GM19023 (cell line): ENCODE results near the gene GREM1.

Source experiments
- ATAC-seq: cut with Tn5 transposase; IDR thresholded peaks from one replicate; pipeline ENCODE4 v1.9.1; 2021; ENCODE audit warnings: mild to moderate bottlenecking, moderate library complexity; ENCODE audit not compliant: unreplicated experiment

Gene GREM1

DNA sequence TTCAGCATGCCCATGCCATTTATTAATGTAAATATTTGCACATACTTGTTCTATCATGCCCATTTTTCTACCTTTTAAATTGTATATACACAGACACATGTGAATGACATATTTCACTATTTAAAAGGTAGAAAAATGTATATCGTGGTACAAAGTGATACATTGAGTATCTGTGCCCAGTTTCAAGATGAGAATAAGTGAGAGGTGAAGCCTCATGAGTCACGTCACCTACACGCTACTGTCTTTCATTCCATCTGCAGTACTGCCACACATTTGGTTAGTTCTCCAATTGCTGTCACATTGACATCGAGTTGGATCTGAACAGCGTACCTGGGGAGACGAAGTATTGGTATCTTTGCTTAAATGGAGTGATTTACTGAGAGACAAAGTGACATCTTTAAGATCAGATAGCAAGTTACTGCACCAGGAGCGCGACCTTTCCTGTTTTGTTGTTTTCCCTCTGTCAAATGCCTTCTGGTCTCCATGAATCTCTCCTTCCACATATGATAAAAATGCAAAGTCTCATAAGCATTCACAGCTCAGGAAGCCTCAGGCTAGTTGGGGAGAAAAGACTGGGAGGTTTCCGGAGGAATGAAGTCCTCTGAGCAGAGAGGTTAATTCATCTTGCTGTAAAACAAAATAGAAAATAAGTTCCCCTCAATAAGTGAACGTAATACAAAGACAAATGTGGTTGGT is 12.0 kb downstream of the GREM1 start:
- ATAC-seq: no peak

DNA sequence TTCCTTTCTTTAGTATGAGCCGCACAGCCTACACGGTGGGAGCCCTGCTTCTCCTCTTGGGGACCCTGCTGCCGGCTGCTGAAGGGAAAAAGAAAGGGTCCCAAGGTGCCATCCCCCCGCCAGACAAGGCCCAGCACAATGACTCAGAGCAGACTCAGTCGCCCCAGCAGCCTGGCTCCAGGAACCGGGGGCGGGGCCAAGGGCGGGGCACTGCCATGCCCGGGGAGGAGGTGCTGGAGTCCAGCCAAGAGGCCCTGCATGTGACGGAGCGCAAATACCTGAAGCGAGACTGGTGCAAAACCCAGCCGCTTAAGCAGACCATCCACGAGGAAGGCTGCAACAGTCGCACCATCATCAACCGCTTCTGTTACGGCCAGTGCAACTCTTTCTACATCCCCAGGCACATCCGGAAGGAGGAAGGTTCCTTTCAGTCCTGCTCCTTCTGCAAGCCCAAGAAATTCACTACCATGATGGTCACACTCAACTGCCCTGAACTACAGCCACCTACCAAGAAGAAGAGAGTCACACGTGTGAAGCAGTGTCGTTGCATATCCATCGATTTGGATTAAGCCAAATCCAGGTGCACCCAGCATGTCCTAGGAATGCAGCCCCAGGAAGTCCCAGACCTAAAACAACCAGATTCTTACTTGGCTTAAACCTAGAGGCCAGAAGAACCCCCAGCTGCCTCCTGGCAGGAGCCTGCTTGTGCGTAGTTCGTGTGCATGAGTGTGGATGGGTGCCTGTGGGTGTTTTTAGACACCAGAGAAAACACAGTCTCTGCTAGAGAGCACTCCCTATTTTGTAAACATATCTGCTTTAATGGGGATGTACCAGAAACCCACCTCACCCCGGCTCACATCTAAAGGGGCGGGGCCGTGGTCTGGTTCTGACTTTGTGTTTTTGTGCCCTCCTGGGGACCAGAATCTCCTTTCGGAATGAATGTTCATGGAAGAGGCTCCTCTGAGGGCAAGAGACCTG is 13.2 kb downstream of the GREM1 start:
- ATAC-seq: no peak

GRCh38 chr15:32732574-32733157 is 14.9 kb downstream of the GREM1 start:
- no peak for ATAC-seq

DNA sequence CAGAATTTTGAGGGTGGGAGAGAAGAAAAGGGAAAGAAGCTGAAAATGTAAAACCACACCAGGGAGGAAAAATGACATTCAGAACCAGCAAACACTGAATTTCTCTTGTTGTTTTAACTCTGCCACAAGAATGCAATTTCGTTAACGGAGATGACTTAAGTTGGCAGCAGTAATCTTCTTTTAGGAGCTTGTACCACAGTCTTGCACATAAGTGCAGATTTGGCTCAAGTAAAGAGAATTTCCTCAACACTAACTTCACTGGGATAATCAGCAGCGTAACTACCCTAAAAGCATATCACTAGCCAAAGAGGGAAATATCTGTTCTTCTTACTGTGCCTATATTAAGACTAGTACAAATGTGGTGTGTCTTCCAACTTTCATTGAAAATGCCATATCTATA is 15.5 kb downstream of the GREM1 start:
- ATAC-seq: no peak

GRCh38 chr15:32735989-32736700 is 18.3 kb downstream of the GREM1 start:
- ATAC-seq: no peak

DNA sequence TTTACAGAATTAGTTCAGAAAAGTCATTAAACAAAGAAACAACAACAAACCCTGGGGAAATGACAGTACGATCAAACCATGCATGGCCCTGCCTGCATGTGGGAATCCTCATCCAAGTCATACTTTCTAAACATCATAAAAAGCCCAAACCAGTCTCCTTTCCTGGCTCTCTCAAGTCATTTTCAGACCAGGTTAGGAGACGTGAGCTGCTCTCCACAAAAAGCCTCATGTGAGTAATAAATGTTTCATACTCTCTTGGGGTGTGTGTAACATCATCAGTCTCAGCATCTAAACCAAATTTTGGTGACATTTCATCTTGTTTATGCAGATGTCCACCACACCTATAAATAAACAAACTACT is 18.9 kb downstream of the GREM1 start:
- no peak for ATAC-seq

GRCh38 chr15:32737304-32737703 is 19.5 kb downstream of the GREM1 start:
- no peak for ATAC-seq

GRCh38 chr15:32738666-32739065 is 20.9 kb downstream of the GREM1 start:
- no peak for ATAC-seq

DNA sequence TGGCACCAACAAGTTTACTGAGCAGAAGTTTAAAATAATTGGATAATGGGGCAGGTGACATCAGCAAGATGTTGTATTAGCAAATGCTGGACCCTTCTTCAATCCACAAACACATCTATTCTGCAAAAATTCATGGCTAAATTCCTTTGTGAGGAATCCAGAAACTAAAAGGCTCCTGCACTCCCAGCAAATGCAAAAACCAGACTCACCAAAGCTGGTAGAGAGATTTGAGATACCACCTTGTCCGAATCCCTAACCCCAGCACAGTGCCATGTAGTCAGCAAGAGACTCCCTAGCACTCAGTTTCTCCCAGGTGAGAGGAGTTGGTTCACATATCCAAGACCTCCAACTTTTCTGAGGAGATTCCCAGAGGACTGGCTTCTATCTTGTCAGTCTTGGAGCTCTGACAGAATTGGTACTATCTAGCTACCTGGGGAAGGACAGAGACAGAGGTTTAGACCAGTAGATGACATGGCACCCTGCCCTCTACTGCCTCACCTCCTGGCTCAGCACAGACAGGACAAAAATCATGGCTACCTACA is 21.8 kb downstream of the GREM1 start:
- no peak for ATAC-seq

GRCh38 chr15:32743411-32744140 is 25.8 kb downstream of the GREM1 start:
- ATAC-seq: no peak

DNA sequence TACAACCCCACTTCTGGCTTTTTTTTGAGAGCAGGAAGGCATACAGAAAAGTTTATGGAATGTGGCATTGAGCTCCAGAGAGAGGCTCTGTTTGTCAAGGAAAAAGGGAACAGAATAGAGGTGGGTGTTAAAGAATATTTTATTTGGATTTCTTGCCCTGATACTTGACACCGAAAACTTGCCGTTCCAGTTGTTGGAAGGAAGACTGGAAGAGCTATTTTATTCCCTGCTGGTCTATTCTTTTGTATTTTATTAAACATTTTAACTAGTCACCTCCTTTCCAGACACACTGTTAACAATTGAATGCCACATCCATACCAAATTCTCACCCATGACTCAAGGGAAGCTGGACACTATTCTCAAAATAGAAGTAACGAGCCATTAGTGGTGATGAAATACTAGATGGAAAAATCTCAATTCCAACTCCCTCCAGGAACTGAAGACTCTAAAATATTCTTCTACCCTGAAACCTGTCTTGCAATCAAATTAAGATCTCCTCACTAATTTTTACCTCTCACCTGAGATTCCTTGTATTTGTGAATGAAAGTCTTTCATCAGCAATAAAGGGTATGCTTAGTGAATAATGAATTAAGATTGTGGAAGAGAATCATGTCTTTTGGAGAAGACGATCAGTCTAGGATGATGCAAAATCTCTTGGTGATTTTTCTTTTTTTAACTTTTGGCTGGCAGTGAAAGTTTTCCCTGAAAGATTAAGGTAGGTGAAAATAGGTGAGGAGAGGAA is 28.5 kb downstream of the GREM1 start:
- ATAC-seq: no peak

GRCh38 chr15:32747921-32748342 is 30.1 kb downstream of the GREM1 start:
- ATAC-seq: no peak

- no peak for ATAC-seq
Observed at GRCh38 chr15:32750979-32751378, 33.2 kb downstream of the GREM1 start.

GRCh38 chr15:32757426-32757825 is 39.6 kb downstream of the GREM1 start:
- ATAC-seq: no peak

- no peak for ATAC-seq
Observed at GRCh38 chr15:32763295-32763694, 45.5 kb downstream of the GREM1 start.

GRCh38 chr15:32765236-32765635 is 47.4 kb downstream of the GREM1 start:
- no peak for ATAC-seq

- ATAC-seq: no peak
Observed at GRCh38 chr15:32766101-32766500, 48.3 kb downstream of the GREM1 start.

- ATAC-seq: no peak
Observed at GRCh38 chr15:32767236-32767635, 49.4 kb downstream of the GREM1 start.

- no peak for ATAC-seq
Observed at GRCh38 chr15:32774022-32774421, 56.2 kb downstream of the GREM1 start.
